Vagina (tissue), 2 donors: ENCODE data around the gene CEP152. TPM values are rescaled to one million over a fixed set of nuclear protein-coding genes. Genes with fewer than 3 reads are reported as not detected.

Experiments
- DNase-seq, 2 donors: peaks; one replicate each; pipeline ENCODE4 v3.0.0-alpha.2; 2017; ENCODE audit errors: extremely low spot score in 2 of 2
- H3K27ac ChIP-seq: fragments of 200-600 bp; sonication (generic); one replicate; pipeline ENCODE4 v1.5.1; 2019
- H3K27me3 ChIP-seq: fragments of 200-600 bp; sonication (generic); one replicate; pipeline ENCODE4 v1.5.1; 2019
- H3K36me3 ChIP-seq, 2 donors: fragments of 200-600 bp; sonication (generic); one replicate each; pipeline ENCODE4 v1.5.1; 2017 to 2019
- H3K4me1 ChIP-seq: fragments of 200-600 bp; sonication (generic); one replicate; pipeline ENCODE4 v1.5.1; 2019
- H3K4me3 ChIP-seq, 2 donors: fragments of 200-600 bp; sonication (generic); 1 replicate in 1 of 2; 2 replicates in 1 of 2; pipeline ENCODE4 v1.5.1; 2016 to 2019
- H3K9me3 ChIP-seq: fragments of 200-600 bp; sonication (generic); one replicate; pipeline ENCODE4 v1.5.1; 2019
- POLR2A ChIP-seq, 2 donors: fragments of 450-650 bp; IDR thresholded peaks; one replicate each; pipeline ENCODE4 v1.6.1; 2017; ENCODE audit warnings: antibody characterized with exemption in 2 of 2, mild to moderate bottlenecking in 2 of 2, moderate library complexity in 2 of 2
- POLR2AphosphoS5 ChIP-seq, 2 donors: sonication (generic); formaldehyde crosslinking; IDR thresholded peaks; one replicate each; pipeline ENCODE4 v1.9.0; 2017; ENCODE audit warnings: antibody characterized with exemption in 2 of 2, mild to moderate bottlenecking in 2 of 2, low read depth in 1 of 2; ENCODE audit not compliant: insufficient read depth in 1 of 2
- intact Hi-C: fragments of 100-400 bp; cut with DNase I; formaldehyde crosslinking; loops from one replicate; pipeline ENCODE4 v1.15.1; 2023
- total RNA-seq: library from RNA; depleted of rRNA; stranded (reverse); fragments of >200 nt; gene quantifications from one replicate; pipeline ENCODE4 v1.2.3, GENCODE V29; 2016
- TF ChIP-seq, protein P1 (sequence below), 3 experiments: fragments of 450-650 bp in 2 of 3; fragments of 200-600 bp in 1 of 3; sonication (generic) in 1 of 3; IDR thresholded peaks; one replicate each; pipeline ENCODE4 v1.5.1; 2017 to 2019; ENCODE audit warnings: antibody characterized with exemption in 3 of 3, mild to moderate bottlenecking in 2 of 3, moderate library complexity in 2 of 3

Gene CEP152
- total RNA-seq, 1 donor from 2014 or later, result 4.4 TPM

DNA sequence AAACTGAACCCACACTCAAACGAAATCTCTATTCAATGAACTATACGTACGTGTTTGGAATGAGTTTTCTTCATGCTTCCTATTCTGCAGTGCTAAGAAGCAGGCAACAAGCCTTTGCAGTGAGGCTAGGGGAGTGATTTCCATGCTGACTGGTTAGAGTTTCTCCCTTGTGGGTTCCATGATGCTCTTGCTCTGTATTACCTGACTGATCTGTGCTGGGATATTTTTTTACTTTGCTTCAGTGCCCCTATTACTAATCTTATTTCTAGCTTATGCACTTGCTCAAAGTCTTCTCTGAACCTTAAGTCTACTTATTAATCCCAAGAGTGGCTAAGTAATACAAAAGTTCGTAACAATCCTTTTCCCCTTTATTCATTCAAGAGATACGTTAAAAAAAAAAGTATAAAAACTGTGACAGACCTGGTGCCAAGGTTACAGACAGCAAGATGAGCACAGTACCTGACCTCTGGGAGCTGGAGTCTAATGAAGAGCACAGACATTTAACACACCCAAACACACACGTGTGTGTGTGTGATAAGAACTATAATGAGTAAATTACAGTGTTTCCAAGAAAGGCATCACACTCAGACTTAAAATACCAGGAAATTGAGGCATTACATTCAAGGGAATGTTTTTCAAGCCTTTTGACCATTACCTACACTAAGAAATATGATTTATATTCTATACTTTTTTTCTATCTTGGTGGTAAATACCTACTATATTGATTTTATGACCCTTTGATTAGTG, 114.9 kb downstream of the CEP152 start:
- TF ChIP-seq, protein P1, sequence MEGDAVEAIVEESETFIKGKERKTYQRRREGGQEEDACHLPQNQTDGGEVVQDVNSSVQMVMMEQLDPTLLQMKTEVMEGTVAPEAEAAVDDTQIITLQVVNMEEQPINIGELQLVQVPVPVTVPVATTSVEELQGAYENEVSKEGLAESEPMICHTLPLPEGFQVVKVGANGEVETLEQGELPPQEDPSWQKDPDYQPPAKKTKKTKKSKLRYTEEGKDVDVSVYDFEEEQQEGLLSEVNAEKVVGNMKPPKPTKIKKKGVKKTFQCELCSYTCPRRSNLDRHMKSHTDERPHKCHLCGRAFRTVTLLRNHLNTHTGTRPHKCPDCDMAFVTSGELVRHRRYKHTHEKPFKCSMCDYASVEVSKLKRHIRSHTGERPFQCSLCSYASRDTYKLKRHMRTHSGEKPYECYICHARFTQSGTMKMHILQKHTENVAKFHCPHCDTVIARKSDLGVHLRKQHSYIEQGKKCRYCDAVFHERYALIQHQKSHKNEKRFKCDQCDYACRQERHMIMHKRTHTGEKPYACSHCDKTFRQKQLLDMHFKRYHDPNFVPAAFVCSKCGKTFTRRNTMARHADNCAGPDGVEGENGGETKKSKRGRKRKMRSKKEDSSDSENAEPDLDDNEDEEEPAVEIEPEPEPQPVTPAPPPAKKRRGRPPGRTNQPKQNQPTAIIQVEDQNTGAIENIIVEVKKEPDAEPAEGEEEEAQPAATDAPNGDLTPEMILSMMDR (IDR thresholded peaks at IDR 0.05), result no peak
- no peak for TF ChIP-seq POLR2A (IDR thresholded peaks at IDR 0.05)
- no peak for TF ChIP-seq POLR2AphosphoS5 (IDR thresholded peaks at IDR 0.05; ENCODE audit: insufficient read depth in 1 of 2, low read depth in 1 of 2)
- Histone ChIP-seq H3K4me1 (no peaks in the 10 kb centered on the region), H3K27me3 (no peaks in the 10 kb centered on the region), H3K9me3 (no peaks in the 10 kb centered on the region), H3K36me3 (no peaks in the 10 kb centered on the region), H3K4me3 (no peak overlapping the region), H3K27ac (no peak overlapping the region)
- no peak for DNase-seq
- intact Hi-C loops, result no loop called here

DNA sequence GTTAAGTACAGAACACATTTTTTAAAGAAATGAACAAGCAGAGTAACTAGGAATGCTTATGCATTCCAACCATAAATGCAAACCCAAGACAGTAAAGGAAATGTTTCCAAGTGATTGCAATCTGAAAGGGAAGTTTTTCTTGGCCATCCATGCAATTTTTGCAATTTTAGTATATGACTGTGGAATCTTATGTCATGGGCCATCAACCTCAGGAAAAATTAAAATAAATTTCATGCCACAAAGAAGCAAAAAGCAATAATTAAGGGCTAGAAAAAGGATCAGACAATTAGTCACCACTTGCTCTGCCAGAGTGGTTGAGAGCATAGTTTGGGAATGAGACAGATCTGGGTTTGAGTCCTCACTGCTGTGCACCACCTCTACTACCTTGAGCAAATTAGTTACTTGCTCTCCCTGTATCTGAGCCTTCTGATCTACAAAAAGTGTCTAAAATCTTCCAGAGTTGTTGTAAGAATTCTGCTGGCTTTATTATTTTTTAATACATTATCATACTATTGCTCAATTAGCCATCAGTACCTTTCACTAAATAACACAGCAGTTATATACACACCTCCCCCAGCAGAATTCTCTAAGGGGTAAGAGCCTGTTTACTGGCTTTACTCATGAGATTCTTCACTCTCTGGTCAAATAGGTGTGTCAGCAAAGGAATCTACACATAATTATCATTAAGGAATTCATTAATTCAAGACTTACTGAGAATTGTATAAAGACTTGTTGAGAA, 115.6 kb downstream of the CEP152 start:
- intact Hi-C loops, result no loop called here
- H3K4me1 ChIP-seq, result no peaks in the 10 kb centered on the region

DNA sequence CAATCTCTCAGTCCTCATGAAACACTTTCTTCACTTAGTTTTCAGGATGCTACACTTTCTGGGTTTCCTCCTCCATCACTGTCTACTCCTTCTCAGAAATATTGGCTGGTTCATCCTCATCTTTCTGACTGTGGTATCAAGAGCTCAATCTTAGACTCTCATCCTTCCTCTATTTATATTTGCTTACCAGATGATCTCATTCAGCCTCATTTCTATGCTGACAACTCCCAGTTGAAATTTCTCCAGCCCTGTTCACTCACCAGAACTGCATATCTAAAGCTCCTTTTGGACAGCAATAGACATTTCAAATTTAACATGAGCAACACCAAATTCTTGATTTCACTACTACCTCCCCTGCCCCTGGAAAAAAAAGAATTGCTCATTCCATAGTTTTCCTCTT, 117.4 kb downstream of the CEP152 start:
- H3K27ac ChIP-seq, result no peak overlapping the region
- TF ChIP-seq, protein P1 (IDR thresholded peaks at IDR 0.05), result no peak
- TF ChIP-seq POLR2AphosphoS5 (IDR thresholded peaks at IDR 0.05; ENCODE audit: insufficient read depth in 1 of 2, low read depth in 1 of 2) (no peak), POLR2A (IDR thresholded peaks at IDR 0.05) (no peak)
- H3K27me3 ChIP-seq, result no peaks in the 10 kb centered on the region
- H3K36me3 ChIP-seq, result no peaks in the 10 kb centered on the region
- H3K9me3 ChIP-seq, result no peaks in the 10 kb centered on the region
- no peak overlapping the region for H3K4me3 ChIP-seq
- DNase-seq, result no peak
- no peaks in the 10 kb centered on the region for H3K4me1 ChIP-seq
- intact Hi-C loops, result no loop called here

More for the DNA sequence above, 115.6 kb downstream of the CEP152 start:
- DNase-seq, result no peak
- no peak for TF ChIP-seq POLR2A (IDR thresholded peaks at IDR 0.05)
- TF ChIP-seq POLR2AphosphoS5 (IDR thresholded peaks at IDR 0.05; ENCODE audit: insufficient read depth in 1 of 2, low read depth in 1 of 2), result no peak
- TF ChIP-seq, protein P1 (IDR thresholded peaks at IDR 0.05), result no peak
- H3K27me3 ChIP-seq, result no peaks in the 10 kb centered on the region
- H3K4me3 ChIP-seq, result no peak overlapping the region
- H3K27ac ChIP-seq, result no peak overlapping the region
- no peaks in the 10 kb centered on the region for H3K36me3 ChIP-seq
- H3K9me3 ChIP-seq, result no peaks in the 10 kb centered on the region

DNA sequence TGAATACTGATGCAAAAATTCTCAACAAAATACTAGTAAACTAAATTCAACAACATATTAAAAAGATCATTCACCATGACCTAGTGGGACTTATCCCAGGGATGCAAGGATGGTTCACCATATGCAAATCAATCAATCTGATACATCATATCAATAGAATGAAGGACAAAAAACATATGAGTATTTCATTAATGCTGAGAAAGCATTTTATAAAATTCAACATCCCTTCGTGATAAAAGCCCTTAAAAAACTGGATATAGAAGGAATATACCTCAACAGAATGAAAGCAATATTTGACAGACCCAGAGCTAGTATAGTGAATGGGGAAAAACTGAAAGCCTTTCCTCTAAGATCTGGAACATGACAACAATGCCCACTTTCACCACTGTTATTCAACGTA, 122.4 kb downstream of the CEP152 start:
- Histone ChIP-seq H3K4me1 (no peaks in the 10 kb centered on the region), H3K4me3 (no peak overlapping the region), H3K27ac (no peak overlapping the region), H3K9me3 (no peaks in the 10 kb centered on the region), H3K27me3 (no peaks in the 10 kb centered on the region), H3K36me3 (no peaks in the 10 kb centered on the region)
- TF ChIP-seq POLR2AphosphoS5 (IDR thresholded peaks at IDR 0.05; ENCODE audit: insufficient read depth in 1 of 2, low read depth in 1 of 2), result no peak
- no peak for TF ChIP-seq POLR2A (IDR thresholded peaks at IDR 0.05)
- TF ChIP-seq, protein P1 (IDR thresholded peaks at IDR 0.05), result no peak
- intact Hi-C loops, result no loop called here
- no peak for DNase-seq

Other genes with a start within 250 kb of the CEP152 start
- 102 TPM for gene FBN1, start 165.4 kb downstream of the CEP152 start, total RNA-seq
- 175 TPM for gene EID1, start 67.1 kb upstream of the CEP152 start, total RNA-seq
- gene SHC4, start 152.8 kb upstream of the CEP152 start, total RNA-seq, result 0.25 TPM
- 24.3 TPM for gene SECISBP2L, start 235.4 kb upstream of the CEP152 start, total RNA-seq